ENCODE measurements around the gene TFCP2L1. TPM values are rescaled to one million over a fixed set of nuclear protein-coding genes. Genes with fewer than 3 reads are reported as not detected.

Gene TFCP2L1
- total and polyA plus RNA-seq, 2 experiments from 2014 or later, result 0.94 to 6.4 TPM

- TF ChIP-seq POLR2AphosphoS5 (IDR thresholded peaks at IDR 0.05; ENCODE audit: low read depth), result no peak
- TF ChIP-seq CTCF (conservative IDR thresholded peaks at IDR 0.05; ENCODE audit: low read depth in 2 of 2), result no peak
- TF ChIP-seq STAT1 (IDR thresholded peaks at IDR 0.05; ENCODE audit: unreplicated experiment), result no peak
- TF ChIP-seq ETS1 (IDR thresholded peaks at IDR 0.05), result no peak
- TF ChIP-seq JUNB (IDR thresholded peaks at IDR 0.05; ENCODE audit: unreplicated experiment), result no peak
- no peak for TF ChIP-seq NANOG (IDR thresholded peaks at IDR 0.05; ENCODE audit: borderline replicate concordance)
- TF ChIP-seq ZNF114 (CRISPR knock-in tag; IDR thresholded peaks at IDR 0.05), result no peak
- no peak for TF ChIP-seq ZNF331 (CRISPR knock-in tag; IDR thresholded peaks at IDR 0.05; ENCODE audit: low read depth)
Measured at GRCh38 chr2:121209014-121209610, 75.9 kb downstream of the TFCP2L1 start (continued).

GRCh38 chr2:121207494-121207893 is 77.5 kb downstream of the TFCP2L1 start:
- Histone ChIP-seq H3K4me2 (no peak overlapping the region), H3K4me1 (ENCODE audit: insufficient read depth) (no peaks in the 10 kb centered on the region; the same call in 1 of the 2 replicates), H3K27ac (ENCODE audit: low read depth) (no peak overlapping the region), H3K27me3 (ENCODE audit: insufficient read depth) (no peaks in the 10 kb centered on the region), H3K79me2 (replicated peaks; ENCODE audit: insufficient read depth) (no peaks in the 10 kb centered on the region), H3K36me3 (ENCODE audit: insufficient read depth) (no peaks in the 10 kb centered on the region), H3F3A (replicated peaks; ENCODE audit: low read depth) (no peaks in the 10 kb centered on the region), H4K20me1 (replicated peaks; ENCODE audit: insufficient read depth) (no peaks in the 10 kb centered on the region), H2AFZ (no peak overlapping the region), H3K4me3 (no peak overlapping the region), H3K9me2 (ENCODE audit: insufficient read depth) (no peaks in the 10 kb centered on the region)
- Mint-ChIP-seq H3K9me3 (no peaks in the 10 kb centered on the region), H3K4me3 (no peak overlapping the region), H3K36me3 (ENCODE audit: low read depth) (no peaks in the 10 kb centered on the region), H3K27me3 (ENCODE audit: insufficient read depth, low read depth, poor library complexity) (peaks cover 8% of the 10 kb centered on the region), H3K27ac (no peak overlapping the region), H3K4me1 (peaks cover 5% of the 10 kb centered on the region; the same call in 1 of the 3 replicates)
- DNase-seq (ENCODE audit: low spot score) (no peak), ATAC-seq (no peak)
- no peak for TF ChIP-seq CTCF (conservative IDR thresholded peaks at IDR 0.05; ENCODE audit: low read depth in 2 of 2)
- TF ChIP-seq STAT1 (IDR thresholded peaks at IDR 0.05; ENCODE audit: unreplicated experiment), result no peak
- no peak for TF ChIP-seq ZNF331 (CRISPR knock-in tag; IDR thresholded peaks at IDR 0.05; ENCODE audit: low read depth)
- TF ChIP-seq POLR2AphosphoS5 (IDR thresholded peaks at IDR 0.05; ENCODE audit: low read depth), result no peak
- TF ChIP-seq, protein P1, sequence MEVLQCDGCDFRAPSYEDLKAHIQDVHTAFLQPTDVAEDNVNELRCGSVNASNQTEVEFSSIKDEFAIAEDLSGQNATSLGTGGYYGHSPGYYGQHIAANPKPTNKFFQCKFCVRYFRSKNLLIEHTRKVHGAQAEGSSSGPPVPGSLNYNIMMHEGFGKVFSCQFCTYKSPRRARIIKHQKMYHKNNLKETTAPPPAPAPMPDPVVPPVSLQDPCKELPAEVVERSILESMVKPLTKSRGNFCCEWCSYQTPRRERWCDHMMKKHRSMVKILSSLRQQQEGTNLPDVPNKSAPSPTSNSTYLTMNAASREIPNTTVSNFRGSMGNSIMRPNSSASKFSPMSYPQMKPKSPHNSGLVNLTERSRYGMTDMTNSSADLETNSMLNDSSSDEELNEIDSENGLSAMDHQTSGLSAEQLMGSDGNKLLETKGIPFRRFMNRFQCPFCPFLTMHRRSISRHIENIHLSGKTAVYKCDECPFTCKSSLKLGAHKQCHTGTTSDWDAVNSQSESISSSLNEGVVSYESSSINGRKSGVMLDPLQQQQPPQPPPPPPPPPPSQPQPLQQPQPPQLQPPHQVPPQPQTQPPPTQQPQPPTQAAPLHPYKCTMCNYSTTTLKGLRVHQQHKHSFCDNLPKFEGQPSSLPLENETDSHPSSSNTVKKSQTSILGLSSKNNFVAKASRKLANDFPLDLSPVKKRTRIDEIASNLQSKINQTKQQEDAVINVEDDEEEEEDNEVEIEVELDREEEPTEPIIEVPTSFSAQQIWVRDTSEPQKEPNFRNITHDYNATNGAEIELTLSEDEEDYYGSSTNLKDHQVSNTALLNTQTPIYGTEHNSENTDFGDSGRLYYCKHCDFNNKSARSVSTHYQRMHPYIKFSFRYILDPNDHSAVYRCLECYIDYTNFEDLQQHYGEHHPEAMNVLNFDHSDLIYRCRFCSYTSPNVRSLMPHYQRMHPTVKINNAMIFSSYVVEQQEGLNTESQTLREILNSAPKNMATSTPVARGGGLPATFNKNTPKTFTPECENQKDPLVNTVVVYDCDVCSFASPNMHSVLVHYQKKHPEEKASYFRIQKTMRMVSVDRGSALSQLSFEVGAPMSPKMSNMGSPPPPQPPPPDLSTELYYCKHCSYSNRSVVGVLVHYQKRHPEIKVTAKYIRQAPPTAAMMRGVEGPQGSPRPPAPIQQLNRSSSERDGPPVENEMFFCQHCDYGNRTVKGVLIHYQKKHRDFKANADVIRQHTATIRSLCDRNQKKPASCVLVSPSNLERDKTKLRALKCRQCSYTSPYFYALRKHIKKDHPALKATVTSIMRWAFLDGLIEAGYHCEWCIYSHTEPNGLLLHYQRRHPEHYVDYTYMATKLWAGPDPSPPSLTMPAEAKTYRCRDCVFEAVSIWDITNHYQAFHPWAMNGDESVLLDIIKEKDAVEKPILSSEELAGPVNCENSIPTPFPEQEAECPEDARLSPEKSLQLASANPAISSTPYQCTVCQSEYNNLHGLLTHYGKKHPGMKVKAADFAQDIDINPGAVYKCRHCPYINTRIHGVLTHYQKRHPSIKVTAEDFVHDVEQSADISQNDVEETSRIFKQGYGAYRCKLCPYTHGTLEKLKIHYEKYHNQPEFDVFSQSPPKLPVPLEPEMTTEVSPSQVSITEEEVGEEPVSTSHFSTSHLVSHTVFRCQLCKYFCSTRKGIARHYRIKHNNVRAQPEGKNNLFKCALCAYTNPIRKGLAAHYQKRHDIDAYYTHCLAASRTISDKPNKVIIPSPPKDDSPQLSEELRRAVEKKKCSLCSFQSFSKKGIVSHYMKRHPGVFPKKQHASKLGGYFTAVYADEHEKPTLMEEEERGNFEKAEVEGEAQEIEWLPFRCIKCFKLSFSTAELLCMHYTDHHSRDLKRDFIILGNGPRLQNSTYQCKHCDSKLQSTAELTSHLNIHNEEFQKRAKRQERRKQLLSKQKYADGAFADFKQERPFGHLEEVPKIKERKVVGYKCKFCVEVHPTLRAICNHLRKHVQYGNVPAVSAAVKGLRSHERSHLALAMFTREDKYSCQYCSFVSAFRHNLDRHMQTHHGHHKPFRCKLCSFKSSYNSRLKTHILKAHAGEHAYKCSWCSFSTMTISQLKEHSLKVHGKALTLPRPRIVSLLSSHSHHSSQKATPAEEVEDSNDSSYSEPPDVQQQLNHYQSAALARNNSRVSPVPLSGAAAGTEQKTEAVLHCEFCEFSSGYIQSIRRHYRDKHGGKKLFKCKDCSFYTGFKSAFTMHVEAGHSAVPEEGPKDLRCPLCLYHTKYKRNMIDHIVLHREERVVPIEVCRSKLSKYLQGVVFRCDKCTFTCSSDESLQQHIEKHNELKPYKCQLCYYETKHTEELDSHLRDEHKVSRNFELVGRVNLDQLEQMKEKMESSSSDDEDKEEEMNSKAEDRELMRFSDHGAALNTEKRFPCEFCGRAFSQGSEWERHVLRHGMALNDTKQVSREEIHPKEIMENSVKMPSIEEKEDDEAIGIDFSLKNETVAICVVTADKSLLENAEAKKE (CRISPR knock-in tag; IDR thresholded peaks at IDR 0.05), result no peak
- no peak for TF ChIP-seq JUNB (IDR thresholded peaks at IDR 0.05; ENCODE audit: unreplicated experiment)

Data from GM23338 (cell line).